ENCODE results near the gene CDK4.

DNA sequence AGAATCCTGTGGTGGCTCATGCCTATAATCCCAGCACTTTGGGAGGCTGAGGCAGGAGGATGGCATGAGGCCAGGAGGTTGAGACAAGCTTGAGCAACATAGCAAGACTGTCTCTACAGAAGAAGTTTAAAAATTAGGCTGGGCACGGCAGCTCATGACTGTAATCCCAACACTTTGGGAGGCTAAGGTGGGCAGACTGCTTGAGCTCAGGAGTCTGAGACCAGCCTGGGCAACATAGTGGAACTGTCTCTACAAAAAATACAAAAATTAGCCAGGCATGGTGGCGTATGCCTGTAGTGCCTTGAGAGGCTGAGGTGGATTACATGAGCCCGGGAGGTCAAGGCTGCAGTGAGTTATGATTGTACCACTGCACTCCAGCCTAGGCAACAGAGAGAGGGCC is 15.8 kb upstream of the CDK4 start:
- TF ChIP-seq, protein P1, sequence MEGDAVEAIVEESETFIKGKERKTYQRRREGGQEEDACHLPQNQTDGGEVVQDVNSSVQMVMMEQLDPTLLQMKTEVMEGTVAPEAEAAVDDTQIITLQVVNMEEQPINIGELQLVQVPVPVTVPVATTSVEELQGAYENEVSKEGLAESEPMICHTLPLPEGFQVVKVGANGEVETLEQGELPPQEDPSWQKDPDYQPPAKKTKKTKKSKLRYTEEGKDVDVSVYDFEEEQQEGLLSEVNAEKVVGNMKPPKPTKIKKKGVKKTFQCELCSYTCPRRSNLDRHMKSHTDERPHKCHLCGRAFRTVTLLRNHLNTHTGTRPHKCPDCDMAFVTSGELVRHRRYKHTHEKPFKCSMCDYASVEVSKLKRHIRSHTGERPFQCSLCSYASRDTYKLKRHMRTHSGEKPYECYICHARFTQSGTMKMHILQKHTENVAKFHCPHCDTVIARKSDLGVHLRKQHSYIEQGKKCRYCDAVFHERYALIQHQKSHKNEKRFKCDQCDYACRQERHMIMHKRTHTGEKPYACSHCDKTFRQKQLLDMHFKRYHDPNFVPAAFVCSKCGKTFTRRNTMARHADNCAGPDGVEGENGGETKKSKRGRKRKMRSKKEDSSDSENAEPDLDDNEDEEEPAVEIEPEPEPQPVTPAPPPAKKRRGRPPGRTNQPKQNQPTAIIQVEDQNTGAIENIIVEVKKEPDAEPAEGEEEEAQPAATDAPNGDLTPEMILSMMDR (IDR thresholded peaks at IDR 0.05), result no peak
- no peak for TF ChIP-seq ZFX (IDR thresholded peaks at IDR 0.05; ENCODE audit: borderline replicate concordance)
